Activated CD4-positive, alpha-beta T cell treated with anti-CD3 and anti-CD28 coated beads for 36 hours (primary cell): Measurements from ENCODE around the gene ADI1. TPM values are rescaled to one million over a fixed set of nuclear protein-coding genes. Genes with fewer than 3 reads are reported as not detected.

Source experiments
- ATAC-seq: fragments of 200-7000 bp; cut with Tn5 transposase; one replicate; pipeline ENCODE4 v1.10.0; 2021; ENCODE audit warnings: mild to moderate bottlenecking, moderate library complexity
- CTCF ChIA-PET: fragments of 350-600 bp; sonication (Branson Sonifier 250); formaldehyde crosslinking; loops from one replicate; lab custom pipeline; 2021; ENCODE audit warnings: antibody characterized with exemption; lab: Charles Lee
- POLR2A ChIA-PET: fragments of 350-600 bp; sonication (Branson Sonifier 250); formaldehyde crosslinking; loops from one replicate; lab custom pipeline; 2021; ENCODE audit warnings: antibody characterized with exemption, inconsistent platforms; lab: Charles Lee
- DNase-seq: peaks from one replicate; pipeline ENCODE4 v3.0.0-alpha.2; 2020
- H3K27ac Mint-ChIP-seq: one replicate; pipeline ENCODE4 v1.8.0; 2021; ENCODE audit warnings: mixed read lengths
- H3K27me3 Mint-ChIP-seq: one replicate; pipeline ENCODE4 v1.8.0; 2021; ENCODE audit warnings: mixed read lengths
- H3K36me3 Mint-ChIP-seq: one replicate; pipeline ENCODE4 v1.8.0; 2021; ENCODE audit warnings: low read depth, mixed read lengths
- H3K4me1 Mint-ChIP-seq: one replicate; pipeline ENCODE4 v1.8.0; 2021; ENCODE audit warnings: mixed read lengths
- H3K4me3 Mint-ChIP-seq: one replicate; pipeline ENCODE4 v1.8.0; 2021; ENCODE audit warnings: mild to moderate bottlenecking, moderate library complexity, mixed read lengths
- H3K9me3 Mint-ChIP-seq: one replicate; pipeline ENCODE4 v1.8.0; 2021; ENCODE audit warnings: low read depth, mixed read lengths
- intact Hi-C, 2 experiments: fragments of 100-400 bp; cut with DNase I in 1 of 2; cut with micrococcal nuclease in 1 of 2; formaldehyde crosslinking; loops; one replicate each; pipeline versions ENCODE4 v1.14.2 to v1.15.1; 2022 to 2024; cut with DNase I, micrococcal nuclease
- total RNA-seq, 2 experiments: library from RNA; stranded (reverse); gene quantifications; one replicate each; pipeline ENCODE4 v1.2.3, GENCODE V29; 2021

Gene ADI1
- total RNA-seq, 2 experiments from 2014 or later = 32.3 to 33.3 TPM

- Mint-ChIP-seq H3K4me3 (no peak overlapping the region), H3K36me3 (peaks cover 22% of the 10 kb centered on the region), H3K9me3 (no peaks in the 10 kb centered on the region), H3K27ac (no peak overlapping the region), H3K4me1 (peaks cover 9% of the 10 kb centered on the region), H3K27me3 (no peaks in the 10 kb centered on the region)
- ATAC-seq (no peak), DNase-seq (no peak)
- intact Hi-C loops = no loop called here
- POLR2A ChIA-PET = no interaction called here
- CTCF ChIA-PET = interaction anchor here (0.8 kb wide), 1 partner anchor 16 kb away, joined by 3 read pairs; no protein-coding TSS in a partner anchor
These were observed 53.4 kb downstream of the ADI1 start for GRCh38 chr2:3465844-3466481.

DNA sequence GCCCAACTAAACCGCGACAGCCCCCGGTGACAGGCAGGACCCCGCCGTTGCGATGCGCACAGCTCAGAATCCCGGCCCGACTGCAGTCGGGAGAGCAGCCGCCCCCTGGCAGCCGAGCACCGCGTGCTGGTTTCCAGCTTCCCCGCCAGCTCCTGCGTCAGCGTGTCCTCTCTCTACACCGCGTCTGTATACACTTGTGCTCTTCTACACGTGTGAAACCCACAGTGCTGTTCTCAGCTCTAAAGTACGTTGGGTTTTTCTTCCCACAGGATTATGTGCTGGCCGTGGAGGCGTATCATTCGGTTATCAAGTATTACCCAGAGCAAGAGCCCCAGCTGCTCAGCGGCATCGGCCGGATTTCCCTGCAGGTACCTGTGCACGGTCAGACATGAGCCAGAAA is 54.0 kb downstream of the ADI1 start:
- Mint-ChIP-seq H3K4me1 (peaks cover 9% of the 10 kb centered on the region), H3K4me3 (no peak overlapping the region), H3K27ac (no peak overlapping the region), H3K36me3 (peaks cover 22% of the 10 kb centered on the region), H3K9me3 (no peaks in the 10 kb centered on the region), H3K27me3 (no peaks in the 10 kb centered on the region)
- ChIA-PET CTCF (no interaction called here), POLR2A (no interaction called here)
- intact Hi-C loops = no loop called here
- no peak for DNase-seq
- no peak for ATAC-seq

DNA sequence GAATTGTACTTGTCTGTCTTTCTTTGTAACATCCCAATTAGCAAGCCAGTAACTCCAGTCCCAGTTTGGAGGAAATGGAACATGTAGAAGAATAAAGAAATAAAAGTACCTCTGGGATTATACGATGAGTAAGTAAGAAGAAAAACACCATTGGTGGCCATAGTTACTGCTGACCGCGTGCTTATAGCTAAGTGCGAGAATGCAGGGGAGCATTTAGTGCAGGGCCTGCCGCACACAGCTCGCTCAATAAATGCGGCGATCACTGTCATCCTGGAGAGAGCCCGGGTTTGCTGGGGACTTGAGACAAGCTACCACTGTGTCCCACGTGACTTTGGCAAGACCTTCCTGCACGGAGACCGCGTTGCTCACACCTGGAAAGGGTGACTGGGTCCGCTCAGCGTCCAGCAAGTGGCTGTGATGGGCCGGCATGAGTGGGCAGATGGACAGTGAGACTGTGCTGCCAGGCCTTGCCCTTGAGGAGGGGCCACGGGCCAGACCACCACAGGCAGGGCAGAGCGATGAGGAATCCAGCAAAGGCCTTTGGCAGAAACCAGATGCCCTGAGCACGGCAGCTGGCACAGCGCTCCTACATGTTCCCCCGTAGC is 54.8 kb downstream of the ADI1 start:
- ChIA-PET POLR2A (no interaction called here), CTCF (interaction anchor here (3.7 kb wide), 1 partner anchor 39 kb away, joined by 18 read pairs; no protein-coding TSS in a partner anchor)
- DNase-seq (no peak), ATAC-seq (no peak)
- intact Hi-C loops = loop anchor here in 1 of 2 experiments (5.0 kb wide), 1 partner anchor 42 kb away; no protein-coding TSS in a partner anchor
- no peak overlapping the region for H3K27ac Mint-ChIP-seq
- peaks cover 9% of the 10 kb centered on the region for H3K4me1 Mint-ChIP-seq
- H3K36me3 Mint-ChIP-seq = peaks cover 17% of the 10 kb centered on the region
- no peaks in the 10 kb centered on the region for H3K9me3 Mint-ChIP-seq
- H3K27me3 Mint-ChIP-seq = no peaks in the 10 kb centered on the region
- H3K4me3 Mint-ChIP-seq = no peak overlapping the region

DNA sequence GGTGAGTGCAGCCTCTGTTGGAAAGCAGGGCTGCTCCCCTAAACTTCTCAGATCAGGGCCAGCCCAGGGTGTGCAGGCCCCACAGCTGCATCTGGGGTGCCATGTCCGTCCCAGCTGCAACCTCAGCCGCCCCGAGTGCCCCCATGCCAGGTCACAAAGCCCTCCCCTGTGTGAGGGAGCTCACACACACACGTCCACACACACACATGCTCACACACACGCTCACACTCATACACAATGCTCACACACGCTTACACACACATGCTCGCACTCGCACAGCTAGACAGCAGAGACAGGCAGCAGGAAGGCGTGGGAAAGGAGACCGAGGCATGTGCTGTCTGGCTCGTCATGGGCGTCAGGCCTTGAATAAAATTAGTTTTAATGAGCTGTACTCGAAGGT is 55.4 kb downstream of the ADI1 start:
- CTCF ChIA-PET = interaction anchor here (1.1 to 3.7 kb wide), 2 partner anchors 39 to 41 kb away, joined by 3 to 18 read pairs; no protein-coding TSS in a partner anchor
- H3K9me3 Mint-ChIP-seq = no peaks in the 10 kb centered on the region
- POLR2A ChIA-PET = no interaction called here
- DNase-seq (no peak), ATAC-seq (no peak)
- H3K27ac Mint-ChIP-seq = no peak overlapping the region
- peaks cover 9% of the 10 kb centered on the region for H3K4me1 Mint-ChIP-seq
- intact Hi-C loops = loop anchor here (2.0 to 5.0 kb wide), 2 partner anchors 41 to 42 kb away; no protein-coding TSS in a partner anchor
- H3K36me3 Mint-ChIP-seq = peaks cover 17% of the 10 kb centered on the region
- H3K4me3 Mint-ChIP-seq = no peak overlapping the region
- no peaks in the 10 kb centered on the region for H3K27me3 Mint-ChIP-seq

- peaks cover 9% of the 10 kb centered on the region for H3K4me1 Mint-ChIP-seq
- H3K4me3 Mint-ChIP-seq = no peak overlapping the region
- no peaks in the 10 kb centered on the region for H3K27me3 Mint-ChIP-seq
- H3K36me3 Mint-ChIP-seq = peaks cover 12% of the 10 kb centered on the region
- no peak for ATAC-seq
- intact Hi-C loops = loop anchor here (2.0 to 5.0 kb wide), 2 partner anchors 41 kb away; no protein-coding TSS in a partner anchor
- H3K27ac Mint-ChIP-seq = no peak overlapping the region
- POLR2A ChIA-PET = no interaction called here
- CTCF ChIA-PET = interaction anchor here (0.7 to 3.7 kb wide), 7 partner anchors 11 to 189 kb away, joined by 3 to 18 read pairs (median 3); no protein-coding TSS in a partner anchor
- DNase-seq = no peak
- H3K9me3 Mint-ChIP-seq = no peaks in the 10 kb centered on the region
These were observed 56.0 kb downstream of the ADI1 start for GRCh38 chr2:3463186-3463835.

DNA sequence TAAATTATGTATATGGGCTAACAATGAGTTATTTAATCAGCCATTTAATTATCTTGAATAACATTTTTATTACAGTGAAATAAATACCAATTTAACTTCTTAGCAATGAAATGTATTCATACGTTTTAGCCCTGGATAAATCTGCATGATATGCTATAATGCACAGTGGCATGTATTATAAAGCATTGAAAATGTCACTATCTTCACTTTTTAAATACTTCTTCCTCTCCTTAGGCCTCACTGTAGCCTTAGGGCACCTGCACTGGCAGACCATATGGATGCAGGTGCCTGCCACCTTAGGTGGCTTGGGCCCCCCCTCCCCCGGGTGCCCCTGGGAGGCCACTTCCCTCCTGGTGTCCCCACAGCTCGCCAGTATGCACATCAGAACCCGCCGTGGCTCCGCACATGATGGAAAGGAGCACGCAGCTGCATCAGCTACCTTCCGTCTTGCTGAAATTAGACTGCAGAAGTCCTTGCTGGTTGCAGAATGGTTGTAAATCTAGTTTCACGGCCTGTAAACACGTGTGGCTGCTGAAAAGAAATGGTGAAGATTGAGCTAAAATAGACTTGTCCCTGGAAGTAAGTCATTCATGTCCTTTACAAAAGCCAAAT is 56.7 kb downstream of the ADI1 start:
- H3K27me3 Mint-ChIP-seq = no peaks in the 10 kb centered on the region
- intact Hi-C loops = loop anchor here (1.0 to 5.0 kb wide), 3 partner anchors 40 to 189 kb away; no protein-coding TSS in a partner anchor
- H3K36me3 Mint-ChIP-seq = peaks cover 5% of the 10 kb centered on the region
- CTCF ChIA-PET = interaction anchor here (0.7 to 3.7 kb wide), 12 partner anchors 10 to 189 kb away, joined by 3 to 18 read pairs (median 3); no protein-coding TSS in a partner anchor
- no peak for ATAC-seq
- POLR2A ChIA-PET = no interaction called here
- H3K4me1 Mint-ChIP-seq = peaks cover 9% of the 10 kb centered on the region
- H3K9me3 Mint-ChIP-seq = no peaks in the 10 kb centered on the region
- no peak overlapping the region for H3K27ac Mint-ChIP-seq
- DNase-seq = no peak
- no peak overlapping the region for H3K4me3 Mint-ChIP-seq

GRCh38 chr2:3461801-3462492 is 57.4 kb downstream of the ADI1 start:
- POLR2A ChIA-PET = interaction anchor here (0.6 kb wide), 1 partner anchor 1085 kb away, joined by 3 read pairs; no protein-coding TSS in a partner anchor
- peak; percentile 69 for ATAC-seq
- no peak overlapping the region for H3K4me3 Mint-ChIP-seq

GRCh38 chr2:3460831-3461800 is 58.2 kb downstream of the ADI1 start:
- ChIA-PET CTCF (interaction anchor here (0.9 to 3.7 kb wide), 9 partner anchors 13 to 191 kb away, joined by 3 to 18 read pairs (median 5); no protein-coding TSS in a partner anchor), POLR2A (no interaction called here)
- Mint-ChIP-seq H3K27ac (peak overlapping the region; percentile 42), H3K27me3 (no peaks in the 10 kb centered on the region), H3K9me3 (no peaks in the 10 kb centered on the region), H3K36me3 (peaks cover 12% of the 10 kb centered on the region), H3K4me3 (no peak overlapping the region), H3K4me1 (peaks cover 9% of the 10 kb centered on the region)
- intact Hi-C loops = loop anchor here in 1 of 2 experiments (5.0 kb wide), 1 partner anchor 39 kb away; no protein-coding TSS in a partner anchor
- no peak for DNase-seq
- no peak for ATAC-seq

More at GRCh38 chr2:3461801-3462492, 57.4 kb downstream of the ADI1 start:
- intact Hi-C loops = loop anchor here (1.0 to 5.0 kb wide), 3 partner anchors 39 to 189 kb away; no protein-coding TSS in a partner anchor
- Mint-ChIP-seq H3K36me3 (peaks cover 9% of the 10 kb centered on the region), H3K4me1 (peaks cover 9% of the 10 kb centered on the region), H3K27ac (peak overlapping the region; percentile 84), H3K9me3 (no peaks in the 10 kb centered on the region), H3K27me3 (no peaks in the 10 kb centered on the region)
- CTCF ChIA-PET = interaction anchor here (0.6 to 3.7 kb wide), 13 partner anchors 9 to 1535 kb away, joined by 3 to 18 read pairs (median 4); no protein-coding TSS in a partner anchor
- DNase-seq = peak; percentile 51

DNA sequence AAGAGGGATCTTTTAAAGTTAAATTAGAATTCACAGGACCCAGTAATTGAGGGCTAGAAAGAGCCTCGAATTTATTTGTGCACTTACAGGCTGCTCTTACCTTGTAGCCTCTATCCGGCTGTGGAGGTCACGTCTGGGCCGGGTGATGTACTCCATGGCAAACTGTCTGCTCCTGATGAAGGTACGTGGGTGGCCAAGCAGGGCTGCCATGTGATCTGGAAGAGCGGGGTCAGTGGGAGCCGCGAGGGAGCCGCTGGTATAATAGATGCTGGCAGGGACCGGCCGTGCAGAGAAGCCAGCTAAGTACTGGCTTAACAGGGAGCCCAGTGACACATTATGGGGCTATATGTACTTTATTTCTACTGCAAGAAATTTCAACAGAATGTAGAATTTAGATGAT is 59.2 kb downstream of the ADI1 start:
- intact Hi-C loops = loop anchor here in 1 of 2 experiments (5.0 kb wide), 1 partner anchor 38 kb away; no protein-coding TSS in a partner anchor

More for the DNA sequence above, 59.2 kb downstream of the ADI1 start:
- POLR2A ChIA-PET = no interaction called here
- Mint-ChIP-seq H3K27ac (no peak overlapping the region), H3K9me3 (no peaks in the 10 kb centered on the region), H3K27me3 (no peaks in the 10 kb centered on the region), H3K4me1 (peaks cover 9% of the 10 kb centered on the region), H3K4me3 (no peak overlapping the region), H3K36me3 (peaks cover 18% of the 10 kb centered on the region)
- CTCF ChIA-PET = interaction anchor here (0.9 to 2.8 kb wide), 2 partner anchors 14 to 36 kb away, joined by 4 to 8 read pairs; no protein-coding TSS in a partner anchor
- ATAC-seq (no peak), DNase-seq (no peak)
